Neutrophil (primary cell): ENCODE data around the gene TRAF2.

Experiments used
- H3K27ac ChIP-seq: fragments of 200-600 bp; sonication (generic); 2 replicates; pipeline ENCODE4 v1.5.1; 2016; ENCODE audit warnings: mild to moderate bottlenecking, moderate library complexity
- H3K27me3 ChIP-seq: fragments of 200-600 bp; sonication (generic); 2 replicates; pipeline ENCODE4 v1.6.0; 2016; ENCODE audit warnings: mild to moderate bottlenecking
- H3K36me3 ChIP-seq: fragments of 200-600 bp; sonication (generic); 2 replicates; pipeline ENCODE4 v1.5.1; 2017
- H3K4me1 ChIP-seq, 2 experiments: fragments of 200-600 bp in 1 of 2; sonication (generic) in 1 of 2; 1 replicate in 1 of 2; 2 replicates in 1 of 2; pipeline versions ENCODE4 v1.5.1 to v1.6.1; 2013 to 2016; ENCODE audit warnings: low read depth in 1 of 2, low read length in 1 of 2, mild to moderate bottlenecking in 1 of 2, moderate library complexity in 1 of 2; ENCODE audit not compliant: control insufficient read depth in 1 of 2, insufficient read depth in 1 of 2
- H3K4me3 ChIP-seq, 2 experiments: fragments of 200-600 bp in 1 of 2; sonication (generic) in 1 of 2; 1 replicate in 1 of 2; 2 replicates in 1 of 2; pipeline ENCODE4 v1.5.1; 2013 to 2016; ENCODE audit warnings: low read depth in 1 of 2, low read length in 1 of 2, mild to moderate bottlenecking in 1 of 2, moderate library complexity in 1 of 2
- H3K9me3 ChIP-seq: fragments of 200-600 bp; sonication (generic); 2 replicates; pipeline ENCODE4 v1.5.1; 2016
- CTCF ChIP-seq: fragments of 200-600 bp; sonication (generic); IDR thresholded peaks from 2 replicates; pipeline ENCODE4 v1.5.1; 2016; ENCODE audit warnings: antibody characterized with exemption

Gene TRAF2

GRCh38 chr9:136947955-136948510 lies 61.7 kb downstream of the TRAF2 start:
- Histone ChIP-seq H3K27me3 (no peaks in the 10 kb centered on the region), H3K4me3 (no peak overlapping the region), H3K27ac (no peak overlapping the region), H3K4me1 (peaks cover 25 to 31% of the 10 kb centered on the region in 2 experiments), H3K9me3 (no peaks in the 10 kb centered on the region), H3K36me3 (peaks cover 3% of the 10 kb centered on the region)
- TF ChIP-seq CTCF: no peak

GRCh38 chr9:136949239-136949816 lies 63.0 kb downstream of the TRAF2 start:
- Histone ChIP-seq H3K9me3 (no peaks in the 10 kb centered on the region), H3K27me3 (no peaks in the 10 kb centered on the region), H3K4me3 (peak overlapping the region; percentile 69 to 93), H3K36me3 (no peaks in the 10 kb centered on the region), H3K27ac (peak overlapping the region; percentile 59), H3K4me1 (peaks cover 15 to 22% of the 10 kb centered on the region in 2 experiments)
- no peak for TF ChIP-seq CTCF

GRCh38 chr9:136949817-136950655 lies 63.7 kb downstream of the TRAF2 start:
- Histone ChIP-seq H3K27ac (peak overlapping the region; percentile 59), H3K27me3 (no peaks in the 10 kb centered on the region), H3K9me3 (no peaks in the 10 kb centered on the region), H3K36me3 (no peaks in the 10 kb centered on the region), H3K4me3 (peak overlapping the region; percentile 69 to 93), H3K4me1 (peaks cover 12 to 18% of the 10 kb centered on the region in 2 experiments)
- peak; percentile 55 for TF ChIP-seq CTCF

GRCh38 chr9:136950656-136951276 lies 64.5 kb downstream of the TRAF2 start:
- Histone ChIP-seq H3K27me3 (no peaks in the 10 kb centered on the region), H3K9me3 (no peaks in the 10 kb centered on the region), H3K4me3 (peak overlapping the region; percentile 69 to 93), H3K36me3 (no peaks in the 10 kb centered on the region), H3K27ac (no peak overlapping the region), H3K4me1 (peaks cover 11 to 16% of the 10 kb centered on the region in 2 experiments)
- TF ChIP-seq CTCF: no peak

- Histone ChIP-seq H3K27ac (no peak within 1 kb of the TSS), H3K36me3 (no peaks in the 10 kb centered on the region), H3K27me3 (no peaks in the 10 kb centered on the region), H3K9me3 (no peaks in the 10 kb centered on the region), H3K4me1 (peaks cover 11 to 16% of the 10 kb centered on the region in 2 experiments), H3K4me3 (no peak within 1 kb of the TSS)
- no peak for TF ChIP-seq CTCF
These were observed 65.4 kb downstream of the TRAF2 start, which contains the start of gene LCN12 for GRCh38 chr9:136951541-136952320. LCN12 (plus strand) TSS chr9:136952273; CDS start chr9:136952328, 55 bp downstream.
